Suprapubic skin (tissue), 4 donors: ENCODE measurements around the gene ADAM33. TPM values are rescaled to one million over a fixed set of nuclear protein-coding genes. Genes with fewer than 3 reads are reported as not detected.

ENCODE experiments used
- DNase-seq, 2 donors: peaks; one replicate each; pipeline ENCODE4 v3.0.0-alpha.2; 2019; ENCODE audit warnings: low spot score in 2 of 2
- H3K27ac ChIP-seq: fragments of 200-600 bp; sonication (generic); one replicate; pipeline ENCODE4 v1.5.1; 2019
- H3K27me3 ChIP-seq: fragments of 200-600 bp; sonication (generic); one replicate; pipeline ENCODE4 v1.5.1; 2019
- H3K36me3 ChIP-seq: fragments of 200-600 bp; sonication (generic); one replicate; pipeline ENCODE4 v1.5.1; 2019
- H3K4me1 ChIP-seq: fragments of 200-600 bp; sonication (generic); one replicate; pipeline ENCODE4 v1.5.1; 2019
- H3K4me3 ChIP-seq: fragments of 200-600 bp; sonication (generic); one replicate; pipeline ENCODE4 v1.5.1; 2019; ENCODE audit warnings: mild to moderate bottlenecking
- H3K9me3 ChIP-seq: fragments of 200-600 bp; sonication (generic); one replicate; pipeline ENCODE4 v1.5.1; 2019
- EP300 ChIP-seq: sonication (generic); formaldehyde crosslinking; IDR thresholded peaks from one replicate; pipeline ENCODE4 v1.6.1; 2017; ENCODE audit warnings: antibody characterized with exemption
- POLR2A ChIP-seq, 2 donors: fragments of 450-650 bp; IDR thresholded peaks; one replicate each; pipeline ENCODE4 v1.6.1; 2017; ENCODE audit warnings: antibody characterized with exemption in 2 of 2, mild to moderate bottlenecking in 2 of 2, moderate library complexity in 2 of 2
- POLR2AphosphoS5 ChIP-seq, 3 donors: sonication (generic); formaldehyde crosslinking; IDR thresholded peaks; one replicate each; pipeline ENCODE4 v1.6.1; 2017; ENCODE audit warnings: antibody characterized with exemption in 3 of 3
- WGBS: methylation state at CpG from one replicate; pipeline ENCODE4 v1.1.5; 2018; 5-methylcytosine and 5-hydroxymethylcytosine counted together
- total RNA-seq, 4 donors: library from RNA; depleted of rRNA; stranded (reverse); fragments of >200 nt; gene quantifications; one replicate each; pipeline ENCODE4 v1.1.0, GENCODE V29; 2016
- TF ChIP-seq, protein P1 (sequence below), 2 donors: fragments of 200-600 bp in 1 of 2; fragments of 450-650 bp in 1 of 2; sonication (generic) in 1 of 2; IDR thresholded peaks; one replicate each; pipeline ENCODE4 v1.5.1; 2016 to 2019; ENCODE audit warnings: antibody characterized with exemption in 2 of 2, mild to moderate bottlenecking in 1 of 2, moderate library complexity in 1 of 2

The ADAM33 gene
- total RNA-seq, 4 donors from 2014 or later = 6.3 to 24.3 (median 13.4) TPM

DNA sequence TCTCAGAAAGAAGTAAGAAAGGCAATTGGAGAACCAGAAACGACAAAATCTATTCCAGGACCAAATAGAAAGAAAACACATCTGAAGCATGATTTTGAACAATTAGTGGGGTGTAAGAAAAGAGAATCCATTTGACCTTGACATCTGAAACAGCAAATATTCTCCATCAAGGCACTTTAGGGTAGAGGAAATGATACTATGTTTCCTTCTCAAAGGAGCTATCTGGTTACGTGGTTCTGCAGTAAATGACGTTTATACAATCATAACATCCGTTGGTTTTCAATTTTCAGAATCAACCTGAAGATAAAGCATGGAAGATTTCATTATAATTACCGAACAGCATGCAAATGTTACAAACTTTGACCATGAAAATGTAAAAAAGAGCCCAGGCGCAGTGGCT, 38.8 kb upstream of the ADAM33 start:
- Histone ChIP-seq H3K9me3 (no peaks in the 10 kb centered on the region), H3K36me3 (no peaks in the 10 kb centered on the region), H3K27ac (no peak overlapping the region), H3K4me1 (no peaks in the 10 kb centered on the region), H3K27me3 (no peaks in the 10 kb centered on the region), H3K4me3 (no peak overlapping the region)
- TF ChIP-seq POLR2AphosphoS5 (IDR thresholded peaks at IDR 0.05) = no peak
- no peak for TF ChIP-seq EP300
- TF ChIP-seq POLR2A (IDR thresholded peaks at IDR 0.05) = no peak
- TF ChIP-seq, protein P1, sequence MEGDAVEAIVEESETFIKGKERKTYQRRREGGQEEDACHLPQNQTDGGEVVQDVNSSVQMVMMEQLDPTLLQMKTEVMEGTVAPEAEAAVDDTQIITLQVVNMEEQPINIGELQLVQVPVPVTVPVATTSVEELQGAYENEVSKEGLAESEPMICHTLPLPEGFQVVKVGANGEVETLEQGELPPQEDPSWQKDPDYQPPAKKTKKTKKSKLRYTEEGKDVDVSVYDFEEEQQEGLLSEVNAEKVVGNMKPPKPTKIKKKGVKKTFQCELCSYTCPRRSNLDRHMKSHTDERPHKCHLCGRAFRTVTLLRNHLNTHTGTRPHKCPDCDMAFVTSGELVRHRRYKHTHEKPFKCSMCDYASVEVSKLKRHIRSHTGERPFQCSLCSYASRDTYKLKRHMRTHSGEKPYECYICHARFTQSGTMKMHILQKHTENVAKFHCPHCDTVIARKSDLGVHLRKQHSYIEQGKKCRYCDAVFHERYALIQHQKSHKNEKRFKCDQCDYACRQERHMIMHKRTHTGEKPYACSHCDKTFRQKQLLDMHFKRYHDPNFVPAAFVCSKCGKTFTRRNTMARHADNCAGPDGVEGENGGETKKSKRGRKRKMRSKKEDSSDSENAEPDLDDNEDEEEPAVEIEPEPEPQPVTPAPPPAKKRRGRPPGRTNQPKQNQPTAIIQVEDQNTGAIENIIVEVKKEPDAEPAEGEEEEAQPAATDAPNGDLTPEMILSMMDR (IDR thresholded peaks at IDR 0.05) = no peak
- WGBS = 74% methylated on average over 6 of the region's 6 CpGs
- DNase-seq = no peak

GRCh38 chr20:3720068-3720467, 38.3 kb upstream of the ADAM33 start:
- H3K27ac ChIP-seq = no peak overlapping the region
- H3K4me3 ChIP-seq = no peak overlapping the region
- H3K27me3 ChIP-seq = no peaks in the 10 kb centered on the region
- no peak for DNase-seq
- TF ChIP-seq, protein P1 (IDR thresholded peaks at IDR 0.05) = no peak
- TF ChIP-seq POLR2AphosphoS5 (IDR thresholded peaks at IDR 0.05) = no peak
- H3K36me3 ChIP-seq = no peaks in the 10 kb centered on the region
- WGBS = 80% methylated on average over 2 of the region's 2 CpGs
- H3K4me1 ChIP-seq = no peaks in the 10 kb centered on the region
- no peaks in the 10 kb centered on the region for H3K9me3 ChIP-seq

DNA sequence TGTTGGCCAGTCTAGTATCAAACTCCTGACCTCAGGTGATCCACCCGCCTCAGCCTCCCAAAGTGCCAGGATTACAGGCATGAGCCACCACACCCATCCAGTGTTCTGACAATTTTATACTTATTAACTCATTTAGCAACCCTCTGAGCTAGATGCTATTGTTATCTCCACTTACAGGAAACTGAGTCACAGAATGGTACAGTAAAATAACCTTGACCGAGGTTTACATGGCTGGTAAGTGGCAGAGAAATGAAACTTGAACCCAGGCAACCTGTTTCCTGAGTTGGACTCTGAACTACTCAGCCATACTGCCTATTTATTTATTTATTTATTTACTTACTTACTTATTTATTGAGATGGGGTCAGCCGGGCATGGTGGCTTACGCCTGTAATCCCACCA, 37.2 kb upstream of the ADAM33 start:
- Histone ChIP-seq H3K27me3 (no peaks in the 10 kb centered on the region), H3K36me3 (no peaks in the 10 kb centered on the region), H3K4me3 (no peak overlapping the region), H3K9me3 (no peaks in the 10 kb centered on the region), H3K4me1 (no peaks in the 10 kb centered on the region), H3K27ac (no peak overlapping the region)
- TF ChIP-seq EP300 (no peak), POLR2AphosphoS5 (IDR thresholded peaks at IDR 0.05) (no peak), POLR2A (IDR thresholded peaks at IDR 0.05) (no peak)
- TF ChIP-seq, protein P1 (IDR thresholded peaks at IDR 0.05) = no peak
- DNase-seq = no peak
- 96% methylated on average over 4 of the region's 4 CpGs for WGBS

- H3K36me3 ChIP-seq = no peaks in the 10 kb centered on the region
- H3K4me3 ChIP-seq = no peak overlapping the region
- H3K4me1 ChIP-seq = peaks cover under 1% of the 10 kb centered on the region
- H3K9me3 ChIP-seq = no peaks in the 10 kb centered on the region
- no peak for TF ChIP-seq EP300
- TF ChIP-seq POLR2AphosphoS5 (IDR thresholded peaks at IDR 0.05) = no peak
- no peak for TF ChIP-seq POLR2A (IDR thresholded peaks at IDR 0.05)
- TF ChIP-seq, protein P1 (IDR thresholded peaks at IDR 0.05) = peak in 1 of 2 donors; percentile 66
- WGBS = 79% methylated on average over 4 of the region's 4 CpGs
- no peak overlapping the region for H3K27ac ChIP-seq
- no peaks in the 10 kb centered on the region for H3K27me3 ChIP-seq
- DNase-seq = no peak
These were observed 34.5 kb upstream of the ADAM33 start for GRCh38 chr20:3716195-3716834.

DNA sequence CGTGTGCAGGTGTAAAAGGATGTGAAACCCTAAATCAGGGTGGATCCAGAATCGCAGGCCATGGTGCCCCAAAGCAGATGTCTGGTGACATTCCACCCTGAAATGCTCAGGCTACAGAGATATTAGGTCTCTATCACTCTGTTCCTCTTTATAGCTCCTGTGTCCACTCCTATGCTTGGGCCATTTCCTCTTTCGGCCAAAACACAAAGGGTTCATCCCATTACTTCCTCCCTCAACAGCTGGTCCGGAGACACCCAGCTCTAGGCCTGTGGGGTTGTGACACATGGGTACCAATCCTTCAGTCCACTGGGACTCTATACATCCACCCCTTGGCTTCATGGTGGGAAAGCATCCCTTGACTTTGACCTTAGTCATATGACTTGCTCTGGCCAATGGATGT, 32.3 kb upstream of the ADAM33 start:
- TF ChIP-seq EP300 (no peak), POLR2A (IDR thresholded peaks at IDR 0.05) (no peak), POLR2AphosphoS5 (IDR thresholded peaks at IDR 0.05) (no peak)
- TF ChIP-seq, protein P1 (IDR thresholded peaks at IDR 0.05) = no peak
- DNase-seq = no peak
- Histone ChIP-seq H3K4me3 (no peak overlapping the region), H3K4me1 (peaks cover 15% of the 10 kb centered on the region), H3K36me3 (no peaks in the 10 kb centered on the region), H3K27me3 (no peaks in the 10 kb centered on the region), H3K27ac (no peak overlapping the region), H3K9me3 (no peaks in the 10 kb centered on the region)
- WGBS = 74% methylated on average over 4 of the region's 4 CpGs
